Renal pelvis (tissue), 12 donors: ENCODE measurements around the gene ABCB9. TPM values are rescaled to one million over a fixed set of nuclear protein-coding genes. Genes with fewer than 3 reads are reported as not detected.
"Not testable (repeated sequence)": the region's sequence is repeated elsewhere in the genome, so short reads cannot be mapped to it uniquely, and the experiment has no call there.

Experiments used
- DNase-seq: peaks from one replicate; pipeline ENCODE4 v3.0.0-alpha.2; 2013
- long read RNA-seq, 16 experiments: transcript quantifications; one replicate each; lab custom pipeline, GENCODE V29; 2026
- polyA plus RNA-seq, 3 donors: library from polyadenylated mRNA; unstranded; fragments of 120-200 nt; gene quantifications; one replicate each; pipeline ENCODE4 v1.2.1, GENCODE V29; 2013; ENCODE audit not compliant: insufficient read length in 3 of 3

The ABCB9 gene
- 10 to 100 TPM in 1 of 3 donors, 1 to 10 TPM in 2; 7.0 to 10.1 (median 9.0) TPM for polyA plus RNA-seq
- long read RNA-seq, donor 1, partial matches to known transcripts, result 325 of 426 reads
- long read RNA-seq, donor 1, other reads (novel, unspliced or antisense), result 100 of 426 reads
- long read RNA-seq, donor 2, partial matches to known transcripts, result 251 of 449 reads
- long read RNA-seq, donor 2, other reads (novel, unspliced or antisense), result 198 of 449 reads
- long read RNA-seq, donor 3, result 0 reads
- long read RNA-seq, donor 4, partial matches to known transcripts, result 277 of 430 reads
- long read RNA-seq, donor 4, other reads (novel, unspliced or antisense), result 153 of 430 reads
- long read RNA-seq, donor 5, partial matches to known transcripts, result 87 of 128 reads
- long read RNA-seq, donor 5, other reads (novel, unspliced or antisense), result 41 of 128 reads
- long read RNA-seq, donor 6, partial matches to known transcripts, result 327 of 456 reads
- long read RNA-seq, donor 6, other reads (novel, unspliced or antisense), result 128 of 456 reads
- long read RNA-seq, donor 7, partial matches to known transcripts, result 173 of 272 reads
- long read RNA-seq, donor 7, other reads (novel, unspliced or antisense), result 97 of 272 reads
- long read RNA-seq, donor 8, partial matches to known transcripts, result 0 of 1 reads
- long read RNA-seq, donor 8, other reads (novel, unspliced or antisense), result 0 of 1 reads
- long read RNA-seq, donor 9, partial matches to known transcripts, result 296 of 442 reads
- long read RNA-seq, donor 9, other reads (novel, unspliced or antisense), result 145 of 442 reads
- long read RNA-seq, donor 10, partial matches to known transcripts, result 200 of 320 reads
- long read RNA-seq, donor 10, other reads (novel, unspliced or antisense), result 120 of 320 reads
- long read RNA-seq, donor 11, partial matches to known transcripts, result 0 of 1 reads
- long read RNA-seq, donor 11, other reads (novel, unspliced or antisense), result 0 of 1 reads
- long read RNA-seq, donor 12, partial matches to known transcripts, result 238 of 409 reads
- long read RNA-seq, donor 12, other reads (novel, unspliced or antisense), result 168 of 409 reads
- long read RNA-seq, donor 13, partial matches to known transcripts, result 128 of 212 reads
- long read RNA-seq, donor 13, other reads (novel, unspliced or antisense), result 84 of 212 reads
- long read RNA-seq, donor 14, result 0 reads
- long read RNA-seq, donor 15, partial matches to known transcripts, result 569 of 762 reads
- long read RNA-seq, donor 15, other reads (novel, unspliced or antisense), result 192 of 762 reads
- long read RNA-seq, donor 16, partial matches to known transcripts, result 222 of 354 reads
- long read RNA-seq, donor 16, other reads (novel, unspliced or antisense), result 132 of 354 reads

DNA sequence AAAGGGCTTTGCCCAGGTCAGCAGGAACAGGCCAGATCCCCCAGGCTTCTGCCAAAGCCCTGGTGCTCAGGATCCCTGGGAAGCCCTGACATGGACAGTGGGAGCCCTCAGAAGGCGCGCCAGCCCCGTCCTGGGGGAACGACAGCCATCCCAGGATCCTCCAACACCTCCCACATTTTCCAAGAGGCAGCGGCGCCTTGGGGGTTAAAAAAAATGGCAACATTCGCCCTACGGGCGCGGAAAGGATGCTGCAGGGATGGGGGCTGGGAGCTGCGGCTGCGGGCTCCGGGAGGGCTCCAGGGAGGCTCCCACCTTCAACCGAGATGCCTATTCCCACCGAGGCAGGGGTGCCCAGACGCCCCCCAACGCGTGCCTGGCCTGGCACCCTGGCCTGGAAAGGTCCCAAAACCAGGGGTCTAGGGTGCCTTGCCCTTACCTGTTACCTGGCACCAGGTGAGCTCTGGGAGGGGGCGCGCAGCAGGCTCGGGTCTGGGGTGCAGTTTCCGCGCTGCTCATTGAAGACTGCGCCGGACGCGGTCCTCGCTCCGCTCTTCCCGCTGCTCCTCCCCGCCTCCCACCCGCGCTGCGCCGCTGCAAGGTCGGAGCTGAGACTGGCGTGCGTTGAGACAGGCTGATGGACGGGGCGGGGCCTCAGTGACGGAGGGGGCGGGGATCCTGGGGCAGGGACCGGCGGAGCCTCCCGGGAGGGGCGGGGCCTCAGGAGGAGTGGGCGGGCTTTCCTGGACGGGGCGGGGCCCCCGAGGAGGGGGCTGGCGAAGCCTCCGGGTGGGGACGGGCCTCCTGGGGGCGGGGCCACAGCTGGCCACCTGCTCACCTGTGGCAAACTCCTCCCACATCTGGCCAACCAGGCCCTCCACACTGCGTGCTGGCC is at the start of gene ABCB9:
Gene ABCB9 (minus strand): TSS at position 613 of the 892 bp plus-strand sequence. CDS start 6,228 bp downstream, outside the sequence.
- peak; percentile 89 for DNase-seq

DNA sequence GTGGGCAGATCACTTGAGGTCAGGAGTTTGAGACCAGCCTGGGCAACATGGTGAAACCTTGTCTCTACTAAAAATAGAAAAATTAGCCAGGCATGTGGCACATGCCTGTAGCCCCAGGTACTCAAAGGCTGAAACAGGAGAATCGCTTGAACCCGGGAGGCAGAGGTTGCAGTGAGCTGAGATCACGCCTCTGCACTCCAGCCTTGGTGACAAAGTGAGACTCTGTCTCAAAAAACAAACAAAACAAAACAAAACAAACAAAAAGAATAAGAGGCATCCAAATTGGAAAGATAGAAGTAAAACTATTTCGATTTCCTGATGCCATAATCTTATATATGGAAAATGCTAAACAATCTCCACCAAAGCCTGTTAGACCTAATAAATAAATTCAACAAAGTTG is 48.2 kb upstream of the ABCB9 start:
- DNase-seq, result not testable (repeated sequence)

DNA sequence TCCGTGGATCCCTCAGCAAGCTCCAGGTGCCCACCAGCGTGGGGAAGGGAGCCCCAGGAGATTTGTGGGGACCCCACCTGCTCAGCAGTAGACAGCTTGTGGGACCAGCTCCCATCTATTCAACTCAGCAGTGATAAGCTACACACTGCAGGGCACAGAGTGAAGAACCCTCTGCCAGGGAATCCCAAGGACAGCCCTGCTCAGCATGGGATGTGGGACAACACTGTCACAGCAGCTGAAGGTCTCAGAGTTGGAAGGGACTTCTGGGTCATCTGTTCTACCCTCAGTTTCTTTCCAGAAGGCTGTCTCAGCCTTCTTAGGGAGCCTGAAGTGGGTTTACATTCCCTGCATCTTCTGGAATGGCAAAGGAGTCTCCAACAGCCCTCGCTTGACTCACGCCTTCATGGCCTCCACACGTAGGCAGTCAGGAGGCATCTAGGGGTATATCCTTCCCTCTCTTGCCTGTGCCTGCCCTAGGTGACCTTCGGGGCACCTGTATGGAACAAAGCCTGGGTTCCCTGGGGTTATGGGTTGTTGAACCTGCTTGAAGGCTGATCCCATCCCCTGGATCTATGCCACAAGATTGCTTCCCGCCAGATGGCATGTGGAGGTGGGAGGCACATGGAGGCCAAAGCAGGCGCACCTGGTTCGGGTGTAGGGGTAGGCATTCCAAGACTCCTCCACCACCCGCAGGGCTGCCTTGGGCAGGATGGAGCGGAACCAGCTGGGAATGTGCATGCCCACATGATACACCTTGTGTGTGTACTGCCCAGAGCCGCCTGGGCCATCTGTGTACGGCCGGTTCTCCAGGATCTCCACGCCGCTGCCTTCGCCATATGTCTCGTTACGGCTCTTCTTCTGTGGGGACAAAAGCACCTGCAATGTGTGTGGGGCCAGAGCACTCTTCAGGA is 47.2 kb upstream of the ABCB9 start:
- DNase-seq, result no peak

DNA sequence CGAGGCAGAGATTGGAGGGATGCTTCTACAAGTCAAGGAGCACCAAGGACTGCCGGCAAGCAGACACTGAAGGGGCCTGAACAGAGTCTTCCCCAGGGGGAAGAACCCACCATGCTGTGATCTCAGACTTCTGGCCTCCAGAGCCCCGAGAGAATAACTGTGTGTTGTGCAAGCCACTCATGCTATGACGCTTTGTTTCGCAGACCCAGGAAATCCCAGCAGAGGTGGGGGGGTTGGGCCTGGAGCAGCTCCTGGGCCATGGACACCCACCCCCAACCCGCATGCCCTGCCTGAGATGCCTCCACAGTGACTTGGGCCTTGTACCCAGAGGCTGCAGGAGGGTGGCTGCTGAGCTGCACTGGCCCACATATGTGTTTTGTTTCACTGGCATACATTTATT is 45.4 kb upstream of the ABCB9 start:
- no peak for DNase-seq

GRCh38 chr12:123010681-123011080 is 44.4 kb upstream of the ABCB9 start:
- no peak for DNase-seq

- no peak for DNase-seq
These were observed 43.8 kb upstream of the ABCB9 start for GRCh38 chr12:123010110-123010509.

DNA sequence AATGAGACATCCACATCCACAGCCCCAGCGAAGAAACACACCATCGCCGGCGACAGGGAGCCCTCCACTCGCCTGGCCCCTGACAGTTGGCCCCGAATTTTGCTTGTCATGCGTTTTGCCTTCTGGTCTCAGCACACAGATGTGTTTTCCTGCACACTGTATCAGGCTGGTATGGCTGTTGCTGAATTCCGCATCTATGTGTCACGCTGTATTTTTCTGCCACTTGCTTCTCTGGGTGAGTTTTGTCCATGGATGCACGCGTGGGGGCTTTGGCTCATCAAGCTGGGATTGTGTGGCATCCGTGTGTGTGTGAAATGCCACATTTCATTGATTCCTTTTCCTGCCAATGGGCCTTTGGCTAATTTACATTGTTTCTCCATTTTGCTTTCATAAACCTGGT is 40.7 kb upstream of the ABCB9 start:
- no peak for DNase-seq

- DNase-seq, result no peak
These were observed 38.9 kb upstream of the ABCB9 start for GRCh38 chr12:123005081-123005626.

- DNase-seq, result no peak
These were observed 38.0 kb upstream of the ABCB9 start for GRCh38 chr12:123004287-123004686.

GRCh38 chr12:123003257-123003656 is 37.0 kb upstream of the ABCB9 start:
- no peak for DNase-seq

DNA sequence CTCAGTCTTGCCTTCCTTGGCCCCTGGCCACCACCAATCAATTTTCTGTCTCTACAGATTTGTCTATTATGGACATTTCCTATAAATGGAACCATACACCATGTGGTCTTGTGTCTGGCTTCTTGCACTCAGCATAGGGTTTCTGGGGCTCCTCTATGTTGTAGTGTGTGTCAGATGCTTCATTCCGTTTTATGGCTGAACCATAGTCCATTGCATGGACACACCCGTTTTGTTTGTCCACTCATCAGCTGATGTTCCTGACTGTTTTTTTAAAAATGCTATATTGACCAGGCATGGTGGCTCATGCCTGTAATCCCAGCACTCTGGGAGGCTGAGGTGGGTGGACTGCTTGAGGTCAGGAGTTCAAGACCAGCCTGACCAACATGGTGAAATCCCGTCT is 35.2 kb upstream of the ABCB9 start:
- no peak for DNase-seq

- no peak for DNase-seq
These were observed 34.3 kb upstream of the ABCB9 start for GRCh38 chr12:123000578-123000977.

DNA sequence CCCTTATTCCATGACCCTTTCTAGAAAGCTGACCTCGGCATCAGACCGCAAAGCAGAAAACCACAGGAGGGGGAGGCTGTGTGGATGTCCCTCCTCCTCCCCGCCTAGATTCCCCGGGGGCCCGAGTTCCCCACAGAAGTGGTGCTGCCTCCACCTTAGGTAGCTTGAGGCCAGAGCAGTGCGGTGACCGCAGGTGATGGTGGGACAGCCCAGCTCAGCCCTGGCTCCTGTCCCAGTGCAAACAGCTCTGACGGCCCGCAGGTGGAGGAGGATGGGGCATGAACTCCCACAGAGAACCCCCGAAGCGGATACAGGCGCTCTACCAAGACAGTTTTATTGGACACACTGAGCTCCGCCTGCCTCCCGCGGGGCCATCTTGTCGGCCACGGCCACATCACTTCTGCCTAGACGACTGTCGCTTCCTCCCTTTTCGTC is 33.7 kb upstream of the ABCB9 start:
- no peak for DNase-seq

GRCh38 chr12:122999196-122999946 is 33.1 kb upstream of the ABCB9 start:
- DNase-seq, result no peak

DNA sequence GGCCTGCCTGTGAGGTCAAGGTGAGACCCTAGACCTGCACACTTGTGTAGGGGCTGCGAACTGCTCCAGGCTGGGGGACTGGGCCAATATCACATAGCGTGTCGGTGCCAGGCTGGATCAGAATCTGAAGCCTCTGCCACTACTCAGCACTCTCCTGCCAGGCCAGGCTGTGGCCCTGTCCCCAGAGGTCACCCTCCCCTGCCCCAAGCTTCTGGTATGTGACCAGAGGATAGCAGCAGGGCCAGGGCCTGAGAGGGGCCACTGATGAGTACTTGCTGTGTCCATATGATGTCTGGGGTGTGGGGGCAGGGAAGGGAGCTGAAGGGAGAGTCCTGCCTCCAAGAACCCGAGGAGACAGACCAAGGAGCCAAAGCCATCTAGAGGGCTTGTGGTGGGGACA is 32.1 kb upstream of the ABCB9 start:
- DNase-seq, result no peak

- DNase-seq, result no peak
These were observed 31.3 kb upstream of the ABCB9 start for GRCh38 chr12:122997343-122998250.

GRCh38 chr12:122996621-122997342 is 30.5 kb upstream of the ABCB9 start:
- no peak for DNase-seq
